GM19372 (cell line): ENCODE results near the gene CES1.
"Not testable (repeated sequence)": the region's sequence is repeated elsewhere in the genome, so short reads cannot be mapped to it uniquely, and the experiment has no call there.

ENCODE experiments used
- ATAC-seq: cut with Tn5 transposase; IDR thresholded peaks from one replicate; pipeline ENCODE4 v1.9.1; 2021; ENCODE audit warnings: mild to moderate bottlenecking, low read depth, moderate library complexity; ENCODE audit not compliant: unreplicated experiment

Gene CES1

GRCh38 chr16:55803681-55804080 lies 29.2 kb downstream of the CES1 start:
- ATAC-seq: not testable (repeated sequence)

GRCh38 chr16:55792934-55793374 lies 39.9 kb downstream of the CES1 start:
- ATAC-seq: not testable (repeated sequence)

GRCh38 chr16:55791512-55791911 lies 41.4 kb downstream of the CES1 start:
- ATAC-seq: not testable (repeated sequence)

- ATAC-seq: not testable (repeated sequence)
Measured at GRCh38 chr16:55790240-55790639, 42.7 kb downstream of the CES1 start.

GRCh38 chr16:55782793-55783091 lies 50.2 kb downstream of the CES1 start:
- not testable (repeated sequence) for ATAC-seq

GRCh38 chr16:55782091-55782792 lies 50.7 kb downstream of the CES1 start:
- ATAC-seq: not testable (repeated sequence)

- not testable (repeated sequence) for ATAC-seq
Measured at GRCh38 chr16:55781456-55781855, 51.4 kb downstream of the CES1 start.

GRCh38 chr16:55780095-55780407 lies 52.8 kb downstream of the CES1 start:
- not testable (repeated sequence) for ATAC-seq

GRCh38 chr16:55779402-55780094 lies 53.3 kb downstream of the CES1 start:
- ATAC-seq: no peak

GRCh38 chr16:55778757-55779156 lies 54.1 kb downstream of the CES1 start:
- ATAC-seq: no peak

- no peak for ATAC-seq
Measured at GRCh38 chr16:55775857-55776256, 57.0 kb downstream of the CES1 start.

- no peak for ATAC-seq
Measured at GRCh38 chr16:55773859-55774549, 58.9 kb downstream of the CES1 start.

- ATAC-seq: no peak
Measured at GRCh38 chr16:55765161-55765560, 67.7 kb downstream of the CES1 start.

GRCh38 chr16:55760310-55761001 lies 72.4 kb downstream of the CES1 start:
- ATAC-seq: no peak

GRCh38 chr16:55759965-55760309 lies 73.0 kb downstream of the CES1 start:
- ATAC-seq: not testable (repeated sequence)

- not testable (repeated sequence) for ATAC-seq
Measured at GRCh38 chr16:55757595-55758527, 75.0 kb downstream of the CES1 start.

GRCh38 chr16:55756963-55757362 lies 75.9 kb downstream of the CES1 start:
- ATAC-seq: no peak

GRCh38 chr16:55754056-55754455 lies 78.8 kb downstream of the CES1 start:
- no peak for ATAC-seq

GRCh38 chr16:55753145-55753631 lies 79.7 kb downstream of the CES1 start:
- not testable (repeated sequence) for ATAC-seq
